ENCODE measurements around the gene IARS1.

Gene IARS1

GRCh38 chr9:92293452-92294296, at the start of gene IARS1:
Gene IARS1, minus strand, starts transcription at chr9:92293697. Its CDS starts 4,278 bp downstream, at chr9:92289419.
- peak; percentile 98 for DNase-seq (ENCODE audit: low spot score)

DNA sequence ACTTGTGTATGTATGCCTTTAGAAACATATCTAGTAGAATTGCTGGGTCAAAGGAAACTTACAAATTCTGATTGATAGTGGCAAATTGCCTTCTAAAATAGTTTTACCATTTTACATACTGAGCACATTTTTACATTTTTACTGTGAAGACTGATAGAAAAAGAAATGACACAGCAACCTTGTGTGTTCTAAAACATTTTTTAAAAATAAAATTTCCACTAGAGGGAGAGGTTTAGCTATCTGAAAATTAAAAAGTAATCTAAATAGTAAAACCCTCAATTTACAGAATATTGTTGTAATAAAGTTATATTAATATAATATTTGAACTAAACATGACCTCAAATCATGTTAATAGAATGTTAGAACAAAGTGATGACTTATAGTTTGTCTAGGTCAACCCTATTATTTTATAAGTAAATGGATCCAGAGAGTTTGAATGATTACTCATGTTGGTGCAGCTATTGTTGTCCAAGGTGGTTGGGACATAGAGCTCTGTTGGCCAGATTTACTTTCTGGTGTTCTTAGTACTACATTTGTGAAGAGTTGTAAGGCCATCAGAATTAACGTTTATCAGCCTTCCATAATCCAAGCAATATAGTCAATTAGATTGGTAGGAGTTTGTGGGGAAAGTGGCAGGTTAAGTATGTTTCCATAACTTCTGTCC, 49.5 kb upstream of the IARS1 start:
- no peak for DNase-seq (ENCODE audit: low spot score)

DNA sequence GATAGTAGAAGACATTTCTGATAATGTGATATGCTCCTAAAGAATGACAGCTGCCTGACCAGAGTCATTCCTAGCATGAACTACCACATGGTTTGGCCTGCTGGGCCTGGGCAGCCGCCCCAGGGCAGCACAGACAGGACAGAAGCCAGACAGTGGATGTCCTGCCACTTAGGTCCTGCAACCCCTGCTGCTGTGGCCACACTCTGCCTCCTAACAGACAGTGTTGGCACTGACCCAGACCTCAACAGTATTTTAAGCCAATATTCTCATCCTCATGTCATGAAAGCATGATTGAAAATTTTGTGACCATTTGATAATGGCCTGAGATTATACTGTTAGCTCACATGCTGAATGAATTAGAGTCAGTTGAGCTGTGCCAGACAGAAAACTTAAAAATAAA, 48.1 kb upstream of the IARS1 start:
- no peak for DNase-seq (ENCODE audit: low spot score)

DNA sequence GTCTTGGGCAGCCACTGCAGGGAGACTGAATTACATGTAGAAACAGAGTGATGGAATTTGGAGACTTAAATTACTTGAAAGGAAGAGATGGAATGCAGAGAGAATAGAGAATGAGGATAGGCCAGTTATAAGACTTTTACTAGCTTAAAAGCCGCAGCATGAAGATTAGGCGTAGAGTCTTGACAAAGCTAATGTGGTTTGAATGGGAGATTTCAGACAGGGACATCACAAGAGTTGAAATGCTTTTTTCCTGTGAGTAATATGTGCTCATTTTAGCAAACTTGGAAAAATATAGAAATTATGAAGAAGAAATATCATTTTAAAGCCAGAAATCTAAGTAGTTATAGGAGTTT, 39.8 kb upstream of the IARS1 start:
- DNase-seq (ENCODE audit: low spot score) = no peak

DNA sequence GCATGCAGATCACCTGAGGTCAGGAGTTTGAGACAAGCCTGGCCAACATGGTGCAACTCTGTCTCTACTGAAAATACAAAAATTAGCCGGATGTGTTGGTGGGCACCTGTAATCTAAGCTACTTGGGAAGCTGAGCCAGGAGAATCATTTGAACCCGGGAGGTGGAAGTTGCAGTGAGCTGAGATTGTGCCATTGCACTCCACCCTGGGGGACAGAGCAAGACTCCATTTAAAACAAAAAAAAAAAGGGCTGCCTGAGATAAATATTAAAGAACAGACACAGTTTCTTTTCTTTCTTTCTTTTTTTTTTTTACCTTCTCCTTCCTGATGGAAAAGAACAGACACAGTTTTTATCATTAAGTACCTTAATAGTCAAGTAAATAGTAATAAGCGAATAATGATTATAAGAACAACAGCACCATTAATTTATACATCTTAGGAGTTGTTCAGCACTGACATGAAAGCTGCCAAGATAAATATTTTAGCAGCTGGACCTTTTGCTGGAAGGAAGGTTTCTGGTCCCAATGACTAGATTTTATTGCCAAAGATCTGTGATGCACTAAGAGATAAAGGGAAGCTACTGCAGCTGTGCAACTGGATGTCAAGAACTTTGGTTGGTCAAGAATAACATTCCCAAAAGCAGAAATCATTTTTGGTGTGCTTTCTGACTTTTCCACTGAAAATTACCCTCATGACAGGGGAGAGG, 39.2 kb upstream of the IARS1 start:
- DNase-seq (ENCODE audit: low spot score) = no peak

DNA sequence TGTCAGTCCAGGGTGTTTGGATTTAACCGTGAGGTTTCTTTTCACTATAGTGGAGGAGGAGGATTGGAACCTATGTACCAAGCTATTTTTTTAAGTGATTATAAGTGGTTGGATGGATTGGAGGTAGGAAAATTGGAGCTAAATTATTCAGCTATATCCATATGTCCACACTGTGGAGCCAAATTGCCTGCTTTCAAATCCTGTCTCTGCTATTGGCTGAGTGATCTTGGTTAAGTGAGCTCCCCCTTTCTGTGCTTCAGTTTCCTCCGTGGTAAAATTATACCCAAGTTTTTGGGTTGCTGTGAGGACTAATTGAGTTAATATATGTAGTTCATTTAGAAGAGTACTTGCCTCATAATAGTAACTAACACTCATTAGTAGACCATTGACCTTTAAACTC, 34.7 kb upstream of the IARS1 start:
- no peak for DNase-seq (ENCODE audit: low spot score)

DNA sequence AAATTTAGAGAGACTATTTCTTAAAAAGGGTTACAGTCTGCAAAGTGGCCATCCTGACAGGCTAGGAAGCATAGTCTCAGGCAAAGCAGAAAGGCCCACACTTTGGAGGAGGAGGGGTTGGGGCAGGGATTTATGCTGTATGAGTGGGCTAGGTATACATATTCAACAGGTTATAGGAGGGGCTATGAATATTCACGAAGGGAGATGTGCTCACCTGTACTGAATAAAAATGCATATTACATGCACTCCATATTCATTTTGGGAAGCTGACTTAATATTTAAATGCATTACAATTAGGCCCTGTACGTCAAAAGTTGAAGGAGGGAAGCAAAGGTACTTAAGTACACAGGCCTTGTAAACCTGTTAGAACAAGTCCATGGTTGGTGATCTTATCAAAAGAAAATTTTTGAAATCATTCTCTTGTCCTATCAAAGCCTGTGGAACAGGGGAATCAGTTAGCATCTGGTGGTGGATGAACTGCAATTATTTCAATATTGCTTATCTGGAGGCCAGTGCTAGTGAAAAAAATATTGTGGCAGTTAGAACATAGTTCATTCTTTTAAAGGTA, 33.9 kb upstream of the IARS1 start:
- DNase-seq (ENCODE audit: low spot score) = no peak

DNA sequence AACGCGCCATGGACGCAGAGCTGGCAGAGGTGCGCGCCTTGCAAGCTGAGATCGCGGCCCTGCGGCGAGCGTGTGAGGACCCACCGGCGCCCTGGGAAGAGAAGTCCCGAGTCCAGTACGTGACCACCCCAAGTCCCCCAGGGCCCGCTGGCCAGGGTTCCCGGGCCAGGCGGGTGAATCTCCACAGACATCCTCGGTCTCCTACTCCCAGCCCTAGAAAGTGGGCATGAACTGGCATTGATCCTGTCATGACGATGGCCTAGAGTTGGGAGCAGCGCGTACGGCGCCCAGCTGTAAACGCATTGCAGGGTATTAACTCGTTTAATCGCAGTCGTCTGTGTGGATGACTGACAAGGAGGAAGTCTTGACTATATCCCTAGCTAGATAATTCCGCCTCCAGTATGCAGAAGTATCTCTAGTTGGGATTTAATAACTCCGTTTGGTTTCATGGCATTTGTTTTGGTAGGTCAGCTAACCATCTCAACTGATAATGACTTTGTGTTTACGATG, 32.5 kb upstream of the IARS1 start:
- no peak for DNase-seq (ENCODE audit: low spot score)

GRCh38 chr9:92325269-92325990, 31.9 kb upstream of the IARS1 start, which contains the start of the genes CENPP and NOL8:
Gene CENPP, plus strand, starts transcription at chr9:92325953.
Gene NOL8, minus strand, starts transcription at chr9:92325350. Its CDS starts 1,189 bp downstream, at chr9:92324161.
- peak; percentile 94 for DNase-seq (ENCODE audit: low spot score)

GRCh38 chr9:92324889-92325268, 31.4 kb upstream of the IARS1 start:
- no peak for DNase-seq (ENCODE audit: low spot score)

- DNase-seq (ENCODE audit: low spot score) = no peak
Measured at GRCh38 chr9:92324431-92324830, 30.9 kb upstream of the IARS1 start.

- DNase-seq (ENCODE audit: low spot score) = no peak
Measured at GRCh38 chr9:92315456-92315855, 22.0 kb upstream of the IARS1 start.

DNA sequence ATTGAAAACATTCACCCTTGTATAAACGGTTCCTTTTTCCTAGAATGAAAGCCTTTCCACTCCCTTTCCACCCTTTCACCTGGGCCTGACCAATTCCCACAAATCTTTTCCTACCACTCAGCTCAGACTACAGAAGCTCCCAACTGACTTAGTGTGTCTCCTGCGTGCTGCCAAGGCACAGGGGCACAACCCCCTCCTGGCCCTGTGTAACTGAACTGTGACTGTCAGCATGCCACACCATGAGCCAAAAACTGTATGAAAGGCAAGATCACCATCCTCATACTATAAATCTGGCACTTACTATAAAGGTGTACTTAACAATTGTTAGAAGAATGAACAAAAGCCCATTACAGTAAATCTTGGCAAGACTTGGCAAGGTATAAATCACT, 20.1 kb upstream of the IARS1 start:
- no peak for DNase-seq (ENCODE audit: low spot score)

DNA sequence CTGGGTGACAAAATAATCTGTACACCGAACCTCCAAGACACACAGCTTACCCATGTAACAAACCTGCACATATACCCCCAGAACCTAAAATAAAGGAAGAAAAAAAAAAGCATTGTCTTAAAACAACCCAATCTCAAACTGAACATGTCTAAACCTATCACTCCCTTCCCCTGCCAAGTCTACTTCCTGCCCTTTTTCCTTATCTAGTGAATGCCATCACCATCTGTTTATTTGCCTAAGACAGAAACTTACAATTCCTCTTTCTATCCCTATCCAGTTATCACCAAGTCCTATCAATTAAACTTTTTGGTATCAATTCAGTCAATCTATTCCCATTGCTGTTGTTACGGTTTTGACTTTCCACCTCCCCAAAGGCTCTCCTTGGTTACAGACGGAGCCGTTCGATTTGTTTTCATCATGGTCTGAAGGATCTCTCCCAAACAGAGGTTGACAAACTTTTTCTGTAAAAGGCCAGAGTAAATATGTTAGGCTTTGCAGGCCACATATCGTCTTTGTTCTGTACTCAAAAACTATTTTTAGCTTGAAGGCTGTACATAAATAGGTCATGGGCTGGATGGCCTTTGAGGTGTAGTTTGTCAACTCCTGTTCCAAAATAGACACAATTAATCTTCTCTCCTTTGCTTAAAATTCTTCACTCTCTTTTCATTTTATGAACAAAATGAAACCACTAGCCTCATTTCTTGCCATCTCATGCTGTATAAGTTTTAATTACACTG, 19.6 kb upstream of the IARS1 start:
- DNase-seq (ENCODE audit: low spot score) = no peak

- no peak for DNase-seq (ENCODE audit: low spot score)
Measured at GRCh38 chr9:92310562-92310961, 17.1 kb upstream of the IARS1 start.

DNA sequence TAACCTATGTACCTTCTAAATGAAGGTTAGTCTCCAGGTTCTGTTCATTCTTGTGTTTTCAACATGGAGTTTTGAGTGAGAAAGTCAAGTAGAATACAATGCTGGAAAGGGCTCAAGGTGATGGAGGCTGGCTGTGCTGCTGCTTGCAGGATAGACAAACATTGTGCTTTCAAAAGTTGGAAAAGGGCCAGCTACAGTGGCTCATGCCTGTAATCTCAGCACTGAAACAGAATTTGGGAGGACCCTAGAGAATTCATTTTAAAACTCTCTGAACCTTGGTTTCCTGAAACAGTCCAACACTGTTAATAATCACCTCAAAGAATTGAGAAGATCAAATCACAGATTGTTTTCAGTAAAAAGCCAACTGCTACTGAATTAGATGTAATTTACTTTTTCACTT, 15.4 kb upstream of the IARS1 start:
- no peak for DNase-seq (ENCODE audit: low spot score)

DNA sequence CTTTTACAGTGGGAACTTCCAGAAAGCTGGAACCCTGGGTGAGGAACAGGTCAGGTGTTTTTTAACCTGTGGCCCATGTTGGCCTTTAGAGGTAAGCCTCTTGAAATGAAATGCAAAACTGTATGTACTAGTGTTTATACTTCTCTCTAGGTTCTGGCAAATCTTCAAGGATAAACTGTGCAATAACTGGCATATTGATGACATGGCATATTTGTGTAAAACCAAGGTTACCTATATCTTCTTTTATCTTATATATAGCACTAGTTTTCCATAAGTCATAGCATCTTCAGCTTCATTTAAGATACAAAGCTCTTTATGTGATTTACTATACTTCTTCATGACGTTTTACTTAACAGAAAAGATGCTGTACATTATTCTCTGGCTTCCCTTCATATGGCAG, 7.4 kb upstream of the IARS1 start:
- no peak for DNase-seq (ENCODE audit: low spot score)

DNA sequence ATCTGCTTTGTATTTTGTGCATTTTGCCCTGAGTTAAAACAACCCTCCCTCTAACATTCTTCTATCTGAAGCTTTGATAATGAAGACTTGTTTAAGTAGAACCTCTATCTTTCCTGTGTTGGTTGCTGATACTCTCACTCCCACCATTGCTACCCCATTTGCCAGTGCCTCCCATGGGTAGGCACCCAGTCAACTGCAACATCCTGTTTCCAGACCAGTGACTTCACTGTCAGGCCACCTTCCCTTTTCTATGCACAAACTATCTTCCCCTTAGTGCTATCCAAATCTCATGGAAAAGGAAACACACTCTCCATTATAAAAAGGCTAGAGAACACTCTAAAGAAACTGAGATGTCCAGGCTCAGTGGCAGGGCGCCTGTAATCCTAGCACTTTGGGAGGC, 5.6 kb upstream of the IARS1 start:
- DNase-seq (ENCODE audit: low spot score) = no peak

DNA sequence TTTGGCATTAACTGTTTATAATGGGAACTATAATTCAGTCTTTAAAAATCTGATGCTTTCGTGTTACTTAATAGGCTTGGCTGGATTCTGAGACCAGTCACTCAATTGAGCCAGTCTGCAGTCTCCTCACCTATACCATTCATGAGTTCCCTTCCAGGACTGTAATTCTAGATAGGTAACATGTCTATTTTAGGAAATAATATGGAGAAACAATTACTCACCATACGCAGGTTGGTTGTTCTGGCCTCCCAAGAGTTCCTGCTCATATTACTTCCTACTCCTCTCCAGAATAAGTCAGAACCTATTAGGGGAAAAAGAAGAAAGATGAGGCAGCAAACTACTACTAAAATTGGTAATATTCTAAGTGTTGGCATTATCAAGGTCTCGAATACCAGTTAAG, 4.5 kb upstream of the IARS1 start:
- no peak for DNase-seq (ENCODE audit: low spot score)

DNA sequence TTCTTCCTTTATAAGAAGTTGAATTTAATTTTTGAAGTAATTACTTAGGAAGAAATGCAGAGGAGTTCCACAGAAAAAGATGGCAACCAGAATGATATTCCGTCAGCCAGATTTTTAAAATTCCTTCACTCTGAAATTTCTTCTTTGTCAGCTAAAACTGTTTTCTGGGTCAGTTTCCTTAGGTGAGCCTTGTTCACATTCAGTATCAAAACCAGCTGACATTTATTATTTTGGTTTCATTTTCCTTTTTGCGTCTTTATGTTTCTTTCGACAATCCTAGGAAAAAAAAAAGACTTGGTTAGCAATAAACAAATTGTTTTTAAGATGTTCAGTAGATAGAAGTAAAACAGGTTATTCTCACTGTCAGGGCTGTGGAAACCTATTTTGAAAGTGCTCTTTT, 4.1 kb upstream of the IARS1 start:
- no peak for DNase-seq (ENCODE audit: low spot score)

- DNase-seq (ENCODE audit: low spot score) = no peak
Measured at GRCh38 chr9:92295827-92296258, 2.3 kb upstream of the IARS1 start.
